ENCODE measurements around the gene CRYBA2.

CRYBA2 gene

GRCh38 chr2:218993345-218994315 is at the start of gene CRYBA2:
Gene CRYBA2 (minus strand): TSS chr2:218993422. CDS start chr2:218993176, 246 bp downstream.
- no peak for DNase-seq

- DNase-seq = no peak
These were observed 49.5 kb upstream of the CRYBA2 start for GRCh38 chr2:219042750-219043149.

- no peak for DNase-seq
These were observed 48.9 kb upstream of the CRYBA2 start for GRCh38 chr2:219042157-219042556.

- peak; percentile 49 for DNase-seq
These were observed 48.0 kb upstream of the CRYBA2 start, which contains the start of gene CFAP65 for GRCh38 chr2:219041252-219041651. Gene CFAP65 (minus strand): TSS chr2:219041516. CDS start chr2:219039048, 2,468 bp downstream.

- DNase-seq = no peak
These were observed 45.4 kb upstream of the CRYBA2 start for GRCh38 chr2:219038600-219038999.

- no peak for DNase-seq
These were observed 44.7 kb upstream of the CRYBA2 start for GRCh38 chr2:219037783-219038499.

- DNase-seq = no peak
These were observed 42.7 kb upstream of the CRYBA2 start for GRCh38 chr2:219035942-219036341.

GRCh38 chr2:219034823-219035222 is 41.6 kb upstream of the CRYBA2 start:
- no peak for DNase-seq

- DNase-seq = no peak
These were observed 39.0 kb upstream of the CRYBA2 start for GRCh38 chr2:219032051-219032745.

GRCh38 chr2:219031005-219031738 is 38.0 kb upstream of the CRYBA2 start:
- DNase-seq = no peak

- no peak for DNase-seq
These were observed 37.1 kb upstream of the CRYBA2 start for GRCh38 chr2:219030177-219030940.

GRCh38 chr2:219029829-219030165 is 36.6 kb upstream of the CRYBA2 start:
- peak; percentile 57 for DNase-seq

- DNase-seq = no peak
These were observed 36.0 kb upstream of the CRYBA2 start for GRCh38 chr2:219028996-219029828.

GRCh38 chr2:219028141-219028540 is 34.9 kb upstream of the CRYBA2 start:
- no peak for DNase-seq

GRCh38 chr2:219027511-219028055 is 34.4 kb upstream of the CRYBA2 start:
- no peak for DNase-seq

GRCh38 chr2:219026946-219027345 is 33.7 kb upstream of the CRYBA2 start:
- no peak for DNase-seq

GRCh38 chr2:219025637-219026585 is 32.7 kb upstream of the CRYBA2 start:
- no peak for DNase-seq

- no peak for DNase-seq
These were observed 30.8 kb upstream of the CRYBA2 start for GRCh38 chr2:219024059-219024458.

GRCh38 chr2:219023045-219023605 is 29.9 kb upstream of the CRYBA2 start:
- no peak for DNase-seq

Measured in fibroblast of skin of right quadriceps (primary cell).